ENCODE data around the gene SOX13.
A peak's percentile ranks its signal among the peaks of the same experiment; 100 is the strongest.

The SOX13 gene

GRCh38 chr1:204132718-204133117 is 59.8 kb downstream of the SOX13 start:
- no peak for DNase-seq

GRCh38 chr1:204134103-204134502 is 61.2 kb downstream of the SOX13 start:
- no peak for DNase-seq

GRCh38 chr1:204136814-204137213 is 63.9 kb downstream of the SOX13 start:
- DNase-seq = no peak

GRCh38 chr1:204139088-204139487 is 66.2 kb downstream of the SOX13 start:
- no peak for DNase-seq

DNA sequence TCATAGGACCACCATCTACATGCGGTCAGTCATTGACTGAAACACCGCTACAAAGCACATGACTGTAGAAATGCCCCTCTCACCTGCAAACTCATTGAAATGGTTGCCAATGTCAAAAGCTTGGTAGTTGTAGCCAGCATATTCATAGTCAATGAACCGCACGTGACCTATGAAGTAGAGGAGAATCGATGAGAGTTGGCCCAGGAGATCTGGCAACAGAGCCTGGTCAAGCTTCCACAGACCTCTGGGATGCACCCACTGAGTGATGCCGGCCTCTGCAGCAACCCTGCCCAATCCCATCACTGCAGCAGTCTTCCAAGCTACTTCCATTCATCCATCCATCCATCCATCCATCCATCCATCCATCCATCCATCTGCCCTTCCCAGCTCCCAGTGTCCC is 67.0 kb downstream of the SOX13 start:
- DNase-seq = no peak

- DNase-seq = no peak
Observed at GRCh38 chr1:204141131-204141530, 68.2 kb downstream of the SOX13 start.

DNA sequence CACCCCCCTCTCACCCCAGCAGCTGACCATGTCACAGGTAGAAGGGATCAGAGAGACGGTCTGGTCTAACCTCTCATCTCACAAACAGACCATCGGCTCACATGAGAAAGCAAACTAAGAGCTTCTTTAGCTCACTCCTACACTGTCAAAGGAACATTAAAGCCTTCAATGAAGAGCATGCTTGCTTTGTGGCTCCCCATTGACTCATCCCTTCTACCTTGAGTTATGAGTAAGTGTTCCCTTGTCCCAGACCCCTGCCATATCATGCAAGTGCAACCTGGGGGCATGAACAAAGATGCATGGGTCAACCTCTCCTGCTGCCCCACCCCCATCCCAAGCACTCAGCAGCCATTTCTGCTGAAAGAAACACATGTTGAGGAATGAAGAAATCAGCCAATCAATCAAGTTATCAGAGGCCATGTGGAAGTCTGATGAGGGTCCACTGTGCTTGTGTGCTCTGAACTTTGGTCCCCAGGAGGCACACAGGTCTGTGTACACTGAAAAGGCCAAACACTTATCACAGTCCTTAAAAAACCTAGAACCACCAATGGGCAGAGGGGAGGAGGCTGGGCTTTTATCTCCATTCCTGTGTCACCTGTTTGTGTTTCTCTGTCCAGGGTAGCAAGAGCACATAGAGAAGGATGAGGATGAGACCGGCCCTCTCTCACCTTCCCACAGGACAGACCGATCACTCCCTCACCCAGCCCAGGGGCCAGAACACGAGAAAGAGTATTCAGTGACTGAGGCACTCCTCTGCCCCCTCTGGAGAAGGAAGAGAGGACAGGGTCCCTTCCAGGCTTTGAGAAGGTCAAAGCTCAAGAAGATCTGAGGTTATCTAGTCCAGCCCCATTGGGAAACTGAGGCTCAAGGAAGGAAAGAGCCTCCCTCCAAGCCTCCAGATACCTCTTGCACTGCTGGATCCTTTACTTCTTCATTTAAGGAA is 69.4 kb downstream of the SOX13 start:
- DNase-seq = no peak

DNA sequence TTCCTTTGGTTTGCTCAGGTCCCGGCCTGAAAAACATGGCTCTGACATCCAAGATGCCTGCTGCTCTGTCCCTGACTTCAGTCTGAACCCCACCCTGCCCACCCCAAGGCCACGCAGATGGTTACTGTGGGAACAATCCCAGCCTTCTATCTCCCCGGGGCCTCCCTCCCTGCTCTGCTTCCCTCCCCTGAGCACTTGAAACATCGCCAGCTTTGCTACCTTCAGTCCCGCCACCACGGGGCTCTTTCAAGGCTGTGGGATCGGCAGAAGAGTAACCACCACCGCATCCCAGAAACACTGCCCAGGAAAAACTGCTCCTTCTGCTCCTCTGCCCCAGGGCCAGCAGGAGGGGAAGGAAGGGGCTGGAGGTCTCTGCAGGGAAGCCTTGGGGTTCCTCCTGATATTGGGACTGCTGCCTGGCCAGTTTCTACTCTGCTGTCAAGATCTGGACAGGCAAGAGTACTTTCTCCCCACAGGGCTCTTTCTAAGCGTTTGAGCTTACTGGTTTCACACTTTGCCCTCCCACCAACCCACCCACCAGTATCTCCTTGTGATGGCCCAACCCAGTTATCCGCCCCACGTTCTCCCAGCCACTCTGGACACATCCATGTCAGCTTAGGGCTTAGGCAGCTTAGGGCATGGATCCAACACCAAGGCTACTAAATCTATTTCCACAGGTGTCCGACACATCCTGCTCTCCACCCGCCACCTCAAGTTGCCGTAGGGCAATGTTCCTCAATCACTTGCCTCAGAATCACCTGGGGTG is 70.5 kb downstream of the SOX13 start:
- no peak for DNase-seq

DNA sequence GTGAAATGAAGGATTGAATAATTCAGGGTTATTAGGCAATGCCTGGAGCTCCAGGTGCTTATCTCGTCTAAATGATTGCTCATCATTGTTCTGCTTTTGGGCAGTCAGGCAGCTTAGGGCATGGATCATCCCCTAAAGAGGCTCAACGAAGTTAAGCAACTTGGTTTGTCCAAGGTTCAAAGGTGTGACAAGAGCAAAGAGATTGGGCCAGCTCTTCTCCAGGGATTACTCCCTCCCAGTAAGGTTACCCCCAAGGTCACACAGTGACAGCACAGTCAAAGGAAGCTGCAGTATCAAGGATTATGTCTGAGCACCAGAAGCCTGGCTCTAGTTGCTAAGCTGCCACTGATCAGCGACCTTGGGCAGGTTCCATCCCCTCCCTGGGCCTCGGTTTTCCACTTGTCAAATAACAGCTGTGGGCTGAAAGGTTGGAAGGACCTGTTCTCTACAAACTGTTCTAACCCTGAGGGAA is 72.2 kb downstream of the SOX13 start:
- DNase-seq = no peak

DNA sequence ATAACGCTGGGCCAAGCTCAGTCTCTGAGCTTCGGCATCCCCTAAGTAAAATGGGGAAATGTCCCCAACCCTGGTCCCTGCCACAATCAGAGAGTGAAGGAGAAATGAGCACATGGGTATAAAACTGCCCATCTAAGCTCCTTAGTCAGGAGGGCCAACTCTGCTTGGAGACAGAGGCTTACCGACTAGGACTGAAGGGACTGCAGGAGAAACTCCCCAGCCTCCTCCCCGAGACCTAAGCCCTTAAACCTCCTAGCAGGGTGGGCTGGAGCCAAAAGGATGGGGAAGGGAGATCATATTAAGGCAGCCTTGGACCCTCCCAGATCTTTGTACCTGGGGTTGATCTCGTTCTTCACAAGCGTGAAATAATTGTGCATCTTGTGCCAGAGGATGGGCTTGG is 73.4 kb downstream of the SOX13 start:
- no peak for DNase-seq

DNA sequence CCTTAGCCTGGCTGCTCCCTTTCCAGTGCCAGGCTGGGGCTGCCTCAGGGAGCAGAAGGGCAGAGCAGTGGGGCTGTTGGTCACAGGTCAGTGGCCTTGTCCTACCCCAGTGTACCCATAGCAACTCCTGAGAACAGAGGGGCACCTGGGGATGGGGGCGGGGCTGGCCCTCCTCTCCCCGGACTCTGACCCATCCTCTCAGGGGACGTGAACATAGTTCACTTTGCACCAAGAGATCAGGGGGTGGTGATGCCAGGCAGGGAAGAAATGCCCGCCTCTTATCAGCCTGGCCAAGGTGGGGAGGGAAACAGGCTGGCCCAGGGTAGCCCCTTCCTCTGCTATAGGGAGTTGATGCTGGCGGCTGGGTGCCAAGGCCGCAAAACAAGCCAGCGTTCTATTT is 74.0 kb downstream of the SOX13 start:
- DNase-seq = no peak

DNA sequence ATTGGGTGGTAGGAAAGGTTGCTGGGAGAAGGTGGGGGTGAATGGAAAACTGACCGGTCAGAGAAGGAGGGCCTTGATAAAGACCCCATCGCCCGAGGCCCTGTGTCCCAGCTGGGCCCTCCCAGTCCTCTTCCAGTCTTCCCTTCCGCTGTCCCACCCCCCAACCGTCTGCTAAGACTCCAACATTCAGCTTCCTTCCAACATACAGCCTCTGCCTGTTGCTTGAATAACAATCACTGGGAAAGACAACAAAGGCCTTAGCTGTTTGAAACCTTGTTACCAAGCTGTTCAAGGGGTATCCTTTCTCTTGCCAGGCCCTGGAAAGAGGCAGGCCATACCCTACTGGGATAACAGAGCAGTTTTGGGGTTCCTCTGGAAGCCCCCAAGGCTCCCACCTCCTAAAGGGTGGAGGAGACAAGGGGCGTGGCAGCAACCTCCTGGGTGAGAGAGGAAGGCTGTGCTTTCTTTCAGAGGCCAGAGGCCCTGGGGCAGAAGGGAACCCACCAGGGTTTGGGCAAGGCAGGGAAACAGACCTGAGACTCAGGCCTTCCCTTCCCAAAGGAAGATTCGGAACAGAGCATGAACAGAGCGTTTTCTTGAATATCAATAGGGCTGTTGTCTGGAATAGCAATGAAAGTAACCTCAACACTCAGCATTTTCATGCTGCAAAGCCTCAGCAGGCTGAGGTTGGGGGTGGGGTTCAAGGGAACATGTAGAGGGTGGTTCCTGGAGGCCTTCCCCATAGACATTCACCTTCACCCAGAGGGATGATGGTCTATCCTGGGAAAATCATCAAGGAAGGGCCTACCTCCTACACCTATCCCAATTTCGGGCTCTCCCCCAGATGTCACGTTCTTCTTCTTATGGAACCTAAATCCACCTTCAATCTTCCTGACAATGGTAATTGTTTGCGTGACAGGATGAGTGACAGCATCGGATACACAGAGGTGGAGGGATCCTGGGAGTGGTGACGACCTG is 74.8 kb downstream of the SOX13 start:
- no peak for DNase-seq

- DNase-seq = no peak
Observed at GRCh38 chr1:204149107-204149506, 76.2 kb downstream of the SOX13 start.

DNA sequence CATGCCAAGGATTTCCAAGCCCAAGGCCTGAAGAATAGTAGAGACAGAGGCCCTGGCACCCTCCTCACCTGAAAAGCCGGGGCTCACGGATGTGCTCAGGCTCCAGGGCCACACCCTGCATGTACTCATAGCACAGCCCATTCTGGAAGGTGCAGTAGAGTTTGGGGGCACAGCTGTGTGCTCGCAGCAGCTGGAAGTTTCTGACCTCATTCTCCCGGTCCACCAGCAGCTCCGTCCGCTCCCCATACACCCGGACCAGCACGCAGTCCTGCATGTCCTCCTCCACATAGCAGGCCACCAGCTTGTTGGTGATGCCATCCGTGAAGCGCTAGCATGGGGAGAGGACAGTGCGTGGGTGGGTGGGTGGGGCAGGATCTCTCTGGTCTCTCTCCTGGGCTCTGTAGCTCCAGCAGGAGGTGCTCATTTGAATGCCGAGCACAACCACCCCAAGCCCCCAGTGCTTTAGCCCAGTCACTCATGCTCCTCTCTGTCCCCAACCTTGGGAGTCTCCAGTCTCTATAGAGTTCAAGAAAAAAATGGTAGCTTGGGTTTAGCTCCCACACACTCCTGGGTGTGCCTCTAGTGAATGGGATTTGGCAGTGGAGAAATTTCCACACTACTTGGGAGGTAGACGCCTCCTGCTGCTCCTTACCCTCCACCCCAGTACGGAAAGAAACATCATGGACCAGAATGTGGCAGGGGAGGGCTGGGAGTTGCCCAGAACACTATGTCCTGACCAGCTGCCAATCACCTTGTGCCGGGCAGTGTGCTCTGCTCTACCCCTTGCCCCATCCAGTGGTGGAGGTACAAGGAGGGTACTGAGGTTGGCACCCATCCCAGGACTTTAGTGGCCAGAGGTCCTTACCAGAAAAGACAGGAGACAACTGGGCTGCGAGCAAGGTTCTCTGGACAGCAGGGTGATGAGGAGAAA is 77.0 kb downstream of the SOX13 start:
- DNase-seq = no peak

GRCh38 chr1:204150702-204151551 is 78.0 kb downstream of the SOX13 start:
- DNase-seq = no peak

DNA sequence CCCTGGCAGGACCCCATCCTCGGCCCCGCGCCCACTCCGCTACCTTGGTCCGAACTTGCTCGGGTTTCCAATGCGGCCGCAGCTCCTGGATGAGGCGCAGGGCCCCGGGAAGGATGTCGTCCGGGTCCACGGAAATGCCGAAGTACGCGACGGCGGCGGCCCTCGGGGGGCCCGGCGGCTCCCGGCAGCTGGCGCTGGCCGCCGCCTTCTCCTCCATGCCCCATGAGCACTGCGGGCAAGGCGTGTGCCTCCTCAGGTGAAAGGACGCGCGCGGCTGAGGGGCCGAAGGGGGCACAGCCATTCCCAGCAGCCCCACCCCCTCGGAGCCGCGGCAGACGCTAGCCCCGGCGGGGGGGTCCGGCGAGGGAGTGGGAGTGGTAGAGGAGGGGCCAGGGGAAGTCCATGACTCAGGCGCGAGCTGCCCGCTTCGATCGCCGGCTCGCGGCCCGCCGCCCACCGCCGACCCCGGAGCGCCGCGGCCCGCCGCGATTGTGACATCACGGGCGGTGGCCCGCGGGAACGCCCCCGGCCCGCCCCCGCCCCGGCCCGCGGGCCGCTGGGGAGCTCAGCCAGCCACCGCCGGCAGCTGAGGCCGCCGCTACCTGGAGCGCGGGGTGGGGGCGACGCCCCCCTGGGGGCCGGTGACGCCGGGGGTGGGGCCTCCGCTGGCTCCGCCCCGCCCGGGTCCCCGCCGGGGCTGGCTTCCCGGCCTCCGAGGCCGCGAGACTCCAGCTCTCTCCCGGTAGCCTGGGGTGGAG is 78.8 kb downstream of the SOX13 start, which contains the start of gene ETNK2:
TSS of gene ETNK2 (minus strand) at position 493 of the 758 bp plus-strand sequence. CDS start at position 301, 192 bp downstream.
- peak; percentile 83 for DNase-seq

- DNase-seq = no peak
Observed at GRCh38 chr1:204152310-204153044, 79.6 kb downstream of the SOX13 start.

- no peak for DNase-seq
Observed at GRCh38 chr1:204153667-204154066, 80.8 kb downstream of the SOX13 start.

Data from right forelimb (tissue), 1 donor.